GM18861 (cell line): Measurements from ENCODE around the gene PEX16.

Experiments used
- ATAC-seq: cut with Tn5 transposase; IDR thresholded peaks from one replicate; pipeline ENCODE4 v1.9.1; 2021; ENCODE audit not compliant: unreplicated experiment

Gene PEX16

DNA sequence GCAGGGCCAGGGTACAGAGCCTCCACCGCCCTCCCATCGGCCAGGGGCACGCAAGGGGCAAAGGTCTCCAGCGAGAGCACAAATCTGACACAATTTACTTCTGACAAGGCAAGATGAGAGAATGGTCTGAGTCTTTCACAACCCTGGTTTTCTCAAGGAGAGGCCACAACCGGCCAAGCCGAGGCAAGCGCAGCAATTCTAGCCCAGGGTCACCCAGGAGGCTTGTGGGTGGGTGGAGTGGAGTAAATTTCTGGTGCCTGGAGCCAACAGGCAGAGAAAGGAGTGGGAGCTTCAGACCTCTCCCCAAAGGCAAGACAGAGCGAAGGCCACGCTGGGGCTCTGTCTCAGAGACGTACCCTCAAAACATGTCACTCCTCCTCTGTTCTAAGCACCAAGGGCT is 14.1 kb upstream of the PEX16 start:
- no peak for ATAC-seq

DNA sequence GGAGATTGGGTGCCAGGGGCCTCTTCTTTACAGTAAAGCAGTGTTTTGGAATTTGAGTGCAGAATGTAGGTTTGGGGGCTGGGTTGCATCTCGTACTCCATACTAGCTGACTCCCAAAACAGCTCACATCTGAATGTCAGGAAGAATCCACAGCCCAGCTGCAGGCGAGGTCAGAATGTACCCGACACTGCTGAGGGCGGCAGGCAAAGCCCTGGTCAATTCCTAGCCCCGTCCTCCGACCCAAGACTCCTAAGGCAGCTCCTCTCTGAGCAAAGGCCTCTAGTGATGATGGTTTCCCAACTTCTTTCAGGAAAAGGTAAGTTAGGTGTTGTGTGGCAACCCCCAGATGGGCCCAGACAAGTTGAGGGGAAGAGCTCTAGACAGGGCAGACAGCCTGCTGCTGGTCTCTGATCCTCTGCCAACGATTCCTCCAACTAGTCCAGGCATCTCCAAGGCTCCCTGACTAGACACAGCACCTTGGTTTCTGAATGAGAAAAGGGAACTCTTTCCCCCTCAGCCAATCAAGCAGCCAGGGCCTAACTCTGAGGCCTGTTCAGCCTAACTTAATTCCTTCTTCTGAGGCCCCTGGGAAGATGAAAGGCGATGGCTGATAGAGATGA is 13.4 kb upstream of the PEX16 start:
- ATAC-seq, result no peak

DNA sequence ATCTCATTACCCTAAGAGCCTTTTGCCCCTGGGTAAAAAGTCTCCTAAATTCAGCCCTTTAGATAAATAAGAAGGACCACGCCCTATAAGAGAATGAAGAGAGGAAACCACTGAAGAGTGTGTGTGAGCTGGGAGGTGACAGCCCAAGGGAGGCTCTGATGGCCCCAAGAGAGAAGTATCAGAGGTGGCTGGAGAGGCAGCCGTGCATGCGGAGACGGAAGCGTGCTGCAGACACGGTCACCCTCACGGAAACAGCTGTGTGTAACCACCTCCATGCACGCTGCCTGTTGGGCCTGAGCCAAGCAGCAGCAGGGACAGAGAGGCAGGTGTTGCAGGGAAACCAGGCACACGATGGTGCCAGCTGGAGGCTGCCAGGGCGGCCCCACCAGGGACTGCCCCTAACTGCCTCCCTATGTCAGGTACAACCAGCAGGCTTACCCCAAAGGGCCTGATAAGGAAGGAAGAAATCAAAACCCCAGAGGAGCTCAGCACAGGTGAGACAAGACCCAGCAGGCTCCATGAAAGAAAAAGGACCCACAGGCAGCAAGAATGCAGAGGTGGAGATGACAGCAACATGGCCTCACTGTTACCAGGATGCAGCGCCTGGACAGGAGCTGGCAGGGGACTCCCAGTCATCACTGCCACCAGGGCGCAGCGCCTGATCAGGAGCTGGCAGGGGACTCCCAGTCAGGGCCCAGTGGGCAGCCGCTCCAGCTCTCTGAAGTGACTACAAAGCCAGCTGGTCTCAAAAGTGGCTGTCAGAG is 12.5 kb upstream of the PEX16 start:
- ATAC-seq, result peak; percentile 88

DNA sequence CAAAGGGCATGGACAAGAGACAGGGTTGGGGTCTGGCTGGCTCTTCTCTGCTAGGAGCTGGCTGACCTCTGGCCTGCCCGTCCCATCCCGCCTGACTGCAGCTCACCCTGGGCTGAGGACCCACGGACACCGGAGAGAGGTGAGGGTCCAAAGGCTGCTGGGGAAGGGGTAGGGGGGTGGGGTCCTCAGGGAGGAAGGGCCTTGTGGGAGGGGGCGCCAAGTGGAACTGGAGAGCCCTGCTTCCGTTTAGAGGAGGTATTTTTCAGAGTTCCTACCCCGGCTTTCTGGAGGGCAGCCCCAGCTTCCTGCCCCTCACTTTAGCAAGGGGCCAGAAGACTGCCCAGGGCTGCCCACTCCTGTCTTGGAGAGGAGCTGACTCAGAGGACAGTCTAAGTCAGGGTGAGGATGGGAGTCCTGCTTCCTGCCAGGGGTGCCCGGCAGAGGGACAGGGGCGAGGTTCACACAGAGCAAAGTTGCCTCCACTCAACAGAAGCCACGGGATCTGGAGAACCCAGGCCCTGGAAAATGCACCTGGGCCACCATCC is 11.9 kb upstream of the PEX16 start:
- no peak for ATAC-seq

DNA sequence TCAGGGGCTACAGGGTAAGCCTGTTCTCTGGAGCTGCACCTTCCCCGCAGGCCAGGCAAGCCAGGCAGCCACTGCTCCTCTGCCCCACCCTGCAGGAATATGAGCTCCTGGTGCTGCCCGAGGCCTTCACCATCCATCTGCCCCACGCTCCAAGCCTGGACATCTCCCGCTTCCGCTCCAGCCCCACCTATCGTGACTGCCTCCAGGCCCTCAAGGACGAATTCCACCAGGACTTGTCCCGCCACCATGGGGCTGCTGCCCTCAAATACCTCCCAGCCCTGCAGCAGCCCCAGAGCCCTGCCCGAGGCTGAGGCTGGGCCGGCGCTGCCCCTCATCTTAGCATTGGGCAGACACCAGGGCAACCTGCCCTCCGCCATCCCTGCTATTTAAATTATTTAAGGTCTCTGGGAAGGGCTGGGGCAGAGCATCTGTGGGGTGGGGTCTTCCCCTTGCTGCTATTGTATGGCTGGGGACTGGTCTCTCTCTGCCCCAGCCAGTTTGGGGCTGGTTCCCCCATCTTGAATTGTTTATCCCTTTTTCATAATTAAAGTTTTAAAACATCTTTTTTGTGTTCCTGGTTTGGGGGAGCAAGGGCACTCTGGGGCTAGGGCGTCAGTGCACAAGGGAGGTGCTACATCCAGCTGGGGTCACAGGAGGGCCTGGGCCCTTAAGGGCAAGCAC is 11.0 kb upstream of the PEX16 start:
- no peak for ATAC-seq

DNA sequence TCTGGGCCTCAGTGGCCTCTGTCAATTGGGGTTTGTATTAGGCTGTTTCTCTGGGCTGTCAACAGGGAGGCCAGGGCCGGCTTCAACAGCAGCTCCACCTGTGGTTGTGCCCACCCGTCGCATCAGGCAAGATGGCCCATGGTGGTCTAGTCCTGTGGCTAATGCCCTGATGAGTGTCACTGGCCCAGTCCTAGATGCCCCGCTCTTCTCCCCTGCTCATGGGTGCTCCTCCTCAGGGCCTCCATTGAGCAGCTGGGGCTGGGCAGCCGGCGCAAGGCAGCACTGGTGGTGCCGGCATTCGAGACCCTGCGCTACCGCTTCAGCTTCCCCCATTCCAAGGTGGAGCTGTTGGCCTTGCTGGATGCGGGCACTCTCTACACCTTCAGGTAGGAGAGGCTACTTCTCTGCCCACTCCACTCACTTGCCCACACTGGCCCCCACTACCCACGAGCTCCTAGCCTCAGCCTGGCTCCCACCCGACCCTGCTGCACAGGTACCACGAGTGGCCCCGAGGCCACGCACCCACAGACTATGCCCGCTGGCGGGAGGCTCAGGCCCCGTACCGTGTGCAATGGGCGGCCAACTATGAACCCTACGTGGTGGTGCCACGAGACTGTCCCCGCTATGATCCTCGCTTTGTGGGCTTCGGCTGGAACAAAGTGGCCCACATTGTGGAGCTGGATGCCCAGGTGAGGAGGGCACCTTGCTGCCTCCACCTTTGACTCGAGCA is 10.2 kb upstream of the PEX16 start:
- no peak for ATAC-seq

DNA sequence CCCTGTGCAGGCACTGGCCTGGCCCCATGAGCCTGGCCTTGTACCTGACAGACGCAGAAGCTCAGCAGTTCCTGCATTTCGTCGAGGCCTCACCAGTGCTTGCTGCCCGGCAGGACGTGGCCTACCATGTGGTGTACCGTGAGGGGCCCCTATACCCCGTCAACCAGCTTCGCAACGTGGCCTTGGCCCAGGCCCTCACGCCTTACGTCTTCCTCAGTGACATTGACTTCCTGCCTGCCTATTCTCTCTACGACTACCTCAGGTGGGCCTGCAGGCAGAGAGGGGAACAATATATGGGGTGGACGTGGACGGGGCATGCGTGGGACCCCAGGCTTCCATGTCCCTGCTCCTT is 9.6 kb upstream of the PEX16 start:
- no peak for ATAC-seq

DNA sequence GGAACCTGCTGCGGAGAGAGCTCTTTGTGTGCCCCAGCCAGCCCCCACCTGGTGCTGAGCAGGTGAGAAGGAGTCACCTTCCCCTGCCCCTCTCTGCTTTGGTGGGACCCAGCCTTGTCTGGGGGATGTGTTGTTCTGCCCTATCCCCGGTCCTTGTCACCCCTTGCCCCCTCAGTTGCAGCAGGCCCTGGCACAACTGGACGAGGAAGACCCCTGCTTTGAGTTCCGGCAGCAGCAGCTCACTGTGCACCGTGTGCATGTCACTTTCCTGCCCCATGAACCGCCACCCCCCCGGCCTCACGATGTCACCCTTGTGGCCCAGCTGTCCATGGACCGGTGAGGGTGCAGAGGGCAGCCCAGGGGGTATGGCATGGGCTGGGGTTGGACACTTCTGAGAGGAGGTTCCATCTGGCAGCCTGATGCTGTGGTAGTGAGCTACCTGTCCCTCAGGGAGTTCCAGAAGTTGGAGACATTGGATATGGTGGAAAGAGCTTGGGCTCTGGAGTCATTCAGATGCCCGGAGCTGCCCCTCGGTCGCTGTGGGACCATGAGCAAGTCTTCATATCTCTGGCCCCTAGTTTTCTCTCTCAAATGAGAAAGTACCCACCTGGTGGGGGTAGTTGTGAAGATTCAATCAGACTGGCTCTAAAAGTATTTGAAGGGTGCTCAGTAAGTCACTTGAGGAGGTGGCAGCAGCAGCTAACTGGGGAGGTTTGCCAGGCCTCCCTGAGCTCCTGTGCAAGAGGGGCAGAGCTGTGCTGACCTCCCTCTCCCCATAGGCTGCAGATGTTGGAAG is 9.1 kb upstream of the PEX16 start:
- no peak for ATAC-seq

DNA sequence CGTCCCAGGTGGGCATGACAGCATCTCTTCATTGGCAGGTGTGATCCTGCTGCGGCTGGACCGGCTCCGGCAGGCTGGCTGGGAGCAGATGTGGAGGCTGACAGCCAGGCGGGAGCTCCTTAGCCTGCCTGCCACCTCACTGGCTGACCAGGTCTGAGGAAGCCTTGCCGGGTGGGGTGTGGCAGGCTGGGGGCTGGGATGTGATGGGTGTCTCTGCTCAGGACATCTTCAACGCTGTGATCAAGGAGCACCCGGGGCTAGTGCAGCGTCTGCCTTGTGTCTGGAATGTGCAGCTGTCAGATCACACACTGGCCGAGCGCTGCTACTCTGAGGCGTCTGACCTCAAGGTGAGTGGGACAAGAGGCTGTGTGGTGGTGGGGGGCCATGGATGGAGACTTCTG is 8.3 kb upstream of the PEX16 start:
- no peak for ATAC-seq

DNA sequence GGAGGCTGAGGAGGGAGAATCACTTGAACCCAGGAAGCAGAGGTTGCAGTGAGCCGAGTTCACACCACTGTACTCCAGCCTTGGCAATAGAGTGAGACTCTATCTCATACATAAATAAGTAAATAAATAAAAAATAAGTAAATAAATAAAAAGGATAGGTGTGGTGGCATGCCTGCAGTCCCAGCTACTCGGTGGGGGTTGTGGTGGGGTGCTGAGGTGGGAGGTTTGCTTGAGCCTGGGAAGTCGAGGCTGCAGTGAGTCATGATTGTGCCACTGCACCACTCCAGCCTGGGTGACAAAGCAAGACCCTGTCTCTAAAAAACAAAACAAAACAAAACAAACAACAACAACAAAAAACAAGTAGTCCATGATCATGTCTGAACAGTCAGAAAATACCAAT is 7.9 kb upstream of the PEX16 start:
- no peak for ATAC-seq

DNA sequence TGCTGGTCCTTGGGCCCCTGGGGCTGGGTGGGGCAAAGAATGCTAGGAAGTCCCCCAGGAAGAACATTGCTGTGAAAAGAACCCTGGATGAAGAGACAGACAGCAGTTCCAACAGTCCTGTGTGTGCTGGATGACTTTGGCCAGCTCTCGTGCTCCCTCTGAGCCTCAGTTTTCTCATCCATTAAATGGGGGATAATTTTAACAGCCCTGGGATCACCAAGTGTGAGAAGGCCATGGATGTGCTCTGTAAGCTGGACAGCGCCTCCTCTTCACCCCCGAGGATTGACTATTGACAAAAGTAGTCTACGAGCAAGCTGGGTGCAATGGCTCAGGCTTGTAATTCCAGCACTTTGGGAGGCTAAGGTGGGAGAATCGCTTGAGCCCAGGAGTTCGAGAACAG is 7.2 kb upstream of the PEX16 start:
- no peak for ATAC-seq

DNA sequence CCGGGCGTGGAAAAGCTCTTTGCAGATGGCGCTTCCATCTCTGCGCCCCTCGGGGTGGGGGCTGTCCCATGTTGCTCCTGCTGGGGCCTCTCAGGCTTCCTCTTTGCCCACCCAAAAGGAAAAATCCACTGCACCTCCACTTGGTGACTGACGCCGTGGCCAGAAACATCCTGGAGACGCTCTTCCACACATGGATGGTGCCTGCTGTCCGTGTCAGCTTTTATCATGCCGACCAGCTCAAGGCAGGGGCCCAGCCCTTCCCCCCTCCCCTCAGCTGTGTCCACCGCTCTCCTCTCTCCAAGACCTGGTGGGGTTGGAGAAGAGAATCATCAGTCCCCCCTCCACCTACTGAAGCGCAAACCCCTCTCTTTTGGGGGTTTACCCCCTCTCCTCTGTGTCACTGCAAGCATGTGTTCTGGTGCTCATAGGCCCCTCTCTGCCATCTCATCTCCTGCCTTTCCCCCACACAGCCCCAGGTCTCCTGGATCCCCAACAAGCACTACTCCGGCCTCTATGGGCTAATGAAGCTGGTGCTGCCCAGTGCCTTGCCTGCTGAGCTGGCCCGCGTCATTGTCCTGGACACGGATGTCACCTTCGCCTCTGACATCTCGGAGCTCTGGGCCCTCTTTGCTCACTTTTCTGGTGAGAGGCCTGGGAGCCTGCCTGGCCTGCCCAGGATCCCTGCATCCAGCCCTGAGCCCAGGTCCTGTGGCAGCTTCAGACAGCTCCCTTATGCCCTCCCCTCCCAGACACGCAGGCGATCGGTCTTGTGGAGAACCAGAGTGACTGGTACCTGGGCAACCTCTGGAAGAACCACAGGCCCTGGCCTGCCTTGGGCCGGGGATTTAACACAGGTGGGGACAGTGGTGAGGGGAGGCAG is 6.6 kb upstream of the PEX16 start:
- ATAC-seq, result no peak

DNA sequence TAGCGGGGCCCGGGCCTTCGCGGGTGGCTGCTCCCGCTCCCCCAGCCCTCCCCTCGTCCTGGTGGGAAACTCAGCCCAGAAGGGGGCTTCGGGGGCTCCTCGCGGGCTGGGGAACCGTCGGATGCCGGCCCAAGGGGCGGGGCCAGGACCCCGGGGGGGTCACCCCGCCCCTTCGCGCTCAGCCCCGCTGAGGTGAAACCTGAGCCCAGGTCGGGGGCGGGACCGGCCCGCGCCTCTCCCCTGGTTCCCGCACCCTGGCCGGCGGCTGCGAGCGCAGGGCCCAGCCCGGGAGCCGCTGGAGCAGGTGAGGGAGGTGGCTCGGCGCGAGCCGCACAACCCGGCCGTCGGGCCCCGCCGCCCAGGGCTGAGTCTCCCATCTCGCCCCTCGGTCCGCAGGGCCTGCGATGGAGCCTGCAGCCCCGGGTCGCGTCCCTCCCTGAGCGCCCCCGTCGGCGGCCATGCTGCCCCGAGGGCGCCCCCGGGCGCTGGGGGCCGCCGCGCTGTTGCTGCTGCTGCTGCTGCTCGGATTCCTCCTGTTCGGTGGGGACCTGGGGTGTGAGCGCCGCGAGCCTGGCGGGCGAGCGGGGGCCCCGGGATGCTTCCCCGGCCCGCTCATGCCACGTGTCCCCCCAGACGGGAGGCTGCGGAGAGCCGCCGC is 4.9 kb upstream of the PEX16 start, which contains the start of gene LARGE2:
Gene LARGE2 (plus strand): TSS at position 232 of the 658 bp plus-strand sequence. CDS start 227 bp downstream, at position 459.
- ATAC-seq, result no peak

DNA sequence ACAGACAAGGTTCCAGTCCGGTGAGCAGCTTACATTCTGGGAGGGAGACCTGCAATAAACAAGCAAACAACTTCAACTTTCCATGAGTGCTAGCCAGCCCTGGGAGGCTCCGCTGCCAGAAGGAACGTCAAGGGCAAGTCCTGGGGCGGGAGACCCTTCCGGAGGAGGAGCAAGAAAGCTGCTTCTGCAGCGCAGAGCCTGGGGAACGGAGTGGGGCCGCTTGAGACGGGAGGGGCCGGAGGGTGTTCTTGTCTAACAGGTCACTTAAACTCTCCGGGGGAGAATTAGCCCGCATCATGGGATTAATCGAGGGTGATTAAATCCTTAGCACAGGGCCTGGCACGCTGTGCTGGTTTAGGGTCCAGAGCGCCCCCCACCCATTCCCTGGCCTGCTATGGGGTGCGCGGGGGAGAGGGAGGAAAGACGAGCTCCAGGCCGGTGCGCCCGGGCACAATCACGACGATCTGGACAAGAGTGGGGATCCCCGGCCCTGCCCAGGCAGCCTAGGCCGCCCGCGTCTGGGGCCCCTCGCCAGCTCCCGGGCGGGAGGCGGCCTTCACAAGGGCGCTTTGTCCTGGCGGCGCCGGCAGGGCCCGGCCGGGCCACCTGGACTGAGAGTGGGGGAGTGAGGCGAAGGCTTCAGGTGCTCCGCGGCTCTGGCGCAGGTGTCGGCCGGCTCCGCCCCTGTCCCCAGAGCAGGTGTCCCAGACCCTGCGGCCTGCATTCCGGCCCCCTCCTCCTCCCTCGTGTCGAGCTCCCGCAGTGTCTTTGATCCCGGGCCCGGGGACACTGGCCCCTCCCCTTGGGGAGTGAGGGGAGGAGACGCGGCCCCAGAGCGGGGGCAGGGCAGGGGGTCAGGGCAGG is 4.1 kb upstream of the PEX16 start:
- no peak for ATAC-seq

DNA sequence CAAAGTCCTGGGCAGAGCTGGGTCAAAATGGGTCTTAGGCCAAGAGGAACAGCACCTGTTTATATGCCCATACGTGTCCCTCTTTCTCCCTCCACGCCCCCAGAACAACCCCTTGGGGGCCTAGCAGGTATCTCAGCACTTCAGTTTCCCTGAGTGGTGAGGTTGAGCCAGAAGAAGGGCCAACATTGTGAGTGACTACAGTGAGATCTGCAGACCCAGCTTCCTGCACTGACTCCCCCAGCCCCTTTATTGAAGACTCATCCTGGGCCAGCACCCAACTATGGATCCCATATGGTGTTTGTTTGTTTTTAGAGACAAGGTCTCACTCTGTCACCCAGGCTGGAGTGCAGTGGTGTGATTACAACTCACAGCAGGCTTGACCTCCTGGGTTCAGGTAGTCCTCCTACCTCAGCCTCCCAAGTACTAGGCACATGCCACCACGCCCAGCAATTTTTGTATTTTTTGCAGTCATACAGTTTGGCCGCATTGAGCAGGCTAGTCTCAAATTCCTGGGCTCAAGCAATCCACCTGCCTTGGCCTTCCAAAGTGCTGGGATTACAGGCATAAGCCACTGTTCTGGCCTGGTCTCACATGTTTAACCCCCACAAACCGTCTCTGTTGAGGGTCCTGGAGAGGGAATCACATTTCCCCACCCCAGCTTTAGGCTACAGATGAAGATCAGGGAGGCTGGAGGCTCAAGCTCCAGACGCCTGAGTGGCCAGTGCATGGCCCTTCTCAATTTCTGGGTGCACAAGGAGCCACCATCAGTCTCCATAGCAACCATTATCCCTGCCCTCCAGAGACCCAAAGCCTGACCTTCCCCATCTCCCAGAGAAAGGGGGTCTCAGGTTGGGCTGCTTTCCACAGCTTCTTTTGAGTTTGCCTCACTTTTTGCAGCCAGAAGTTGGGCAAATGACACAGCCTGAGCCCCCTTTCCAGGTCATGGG is 3.1 kb upstream of the PEX16 start:
- ATAC-seq, result no peak

DNA sequence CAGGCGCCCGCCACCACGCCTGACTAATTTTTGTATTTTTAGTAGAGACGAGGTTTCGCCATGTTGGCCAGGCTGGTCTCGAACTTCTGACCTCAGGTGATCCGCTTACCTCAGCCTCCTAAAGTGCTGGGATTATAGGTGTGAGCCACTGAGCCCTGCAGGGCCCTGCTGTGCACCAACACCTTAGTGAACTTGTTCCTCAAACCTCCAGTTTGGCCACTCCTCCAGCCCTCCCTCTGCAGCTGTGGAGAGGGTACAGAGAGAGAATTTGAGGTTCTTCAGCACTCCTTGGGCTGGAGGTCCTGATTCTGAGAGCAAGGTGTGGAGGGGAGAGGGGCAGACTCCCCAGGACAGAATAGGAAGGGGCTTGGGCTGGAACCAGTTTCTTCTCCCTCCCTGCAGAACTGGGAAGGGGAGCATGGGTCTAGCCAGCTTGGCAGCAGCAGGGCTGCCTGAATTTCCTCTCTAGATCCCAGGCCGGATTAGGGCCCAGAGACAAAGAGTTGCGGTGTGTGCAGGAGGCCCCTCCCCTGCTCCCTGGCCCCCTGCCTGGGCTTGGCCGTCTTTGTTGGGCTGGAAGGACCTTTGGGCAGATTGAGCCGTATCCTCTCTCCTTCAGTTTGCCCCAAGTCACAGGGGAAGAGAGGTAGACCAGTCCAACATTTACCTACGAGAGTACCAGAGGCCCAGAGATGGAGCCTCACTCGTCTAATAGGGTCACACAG is 2.3 kb upstream of the PEX16 start:
- ATAC-seq, result no peak
